Vagina (tissue), 2 donors: ENCODE results near the gene ASPHD1. TPM values are rescaled to one million over a fixed set of nuclear protein-coding genes. Genes with fewer than 3 reads are reported as not detected.

Experiments
- DNase-seq, 2 donors: peaks; one replicate each; pipeline ENCODE4 v3.0.0-alpha.2; 2017; ENCODE audit errors: extremely low spot score in 2 of 2
- H3K27ac ChIP-seq: fragments of 200-600 bp; sonication (generic); one replicate; pipeline ENCODE4 v1.5.1; 2019
- H3K27me3 ChIP-seq: fragments of 200-600 bp; sonication (generic); one replicate; pipeline ENCODE4 v1.5.1; 2019
- H3K36me3 ChIP-seq, 2 donors: fragments of 200-600 bp; sonication (generic); one replicate each; pipeline ENCODE4 v1.5.1; 2017 to 2019
- H3K4me1 ChIP-seq: fragments of 200-600 bp; sonication (generic); one replicate; pipeline ENCODE4 v1.5.1; 2019
- H3K4me3 ChIP-seq, 2 donors: fragments of 200-600 bp; sonication (generic); 1 replicate in 1 of 2; 2 replicates in 1 of 2; pipeline ENCODE4 v1.5.1; 2016 to 2019
- H3K9me3 ChIP-seq: fragments of 200-600 bp; sonication (generic); one replicate; pipeline ENCODE4 v1.5.1; 2019
- POLR2A ChIP-seq, 2 donors: fragments of 450-650 bp; IDR thresholded peaks; one replicate each; pipeline ENCODE4 v1.6.1; 2017; ENCODE audit warnings: antibody characterized with exemption in 2 of 2, mild to moderate bottlenecking in 2 of 2, moderate library complexity in 2 of 2
- POLR2AphosphoS5 ChIP-seq, 2 donors: sonication (generic); formaldehyde crosslinking; IDR thresholded peaks; one replicate each; pipeline ENCODE4 v1.9.0; 2017; ENCODE audit warnings: antibody characterized with exemption in 2 of 2, mild to moderate bottlenecking in 2 of 2, low read depth in 1 of 2; ENCODE audit not compliant: insufficient read depth in 1 of 2
- intact Hi-C: fragments of 100-400 bp; cut with DNase I; formaldehyde crosslinking; loops from one replicate; pipeline ENCODE4 v1.15.1; 2023
- total RNA-seq: library from RNA; depleted of rRNA; stranded (reverse); fragments of >200 nt; gene quantifications from one replicate; pipeline ENCODE4 v1.2.3, GENCODE V29; 2016
- TF ChIP-seq, protein P1 (sequence below), 3 experiments: fragments of 450-650 bp in 2 of 3; fragments of 200-600 bp in 1 of 3; sonication (generic) in 1 of 3; IDR thresholded peaks; one replicate each; pipeline ENCODE4 v1.5.1; 2017 to 2019; ENCODE audit warnings: antibody characterized with exemption in 3 of 3, mild to moderate bottlenecking in 2 of 3, moderate library complexity in 2 of 3

Gene ASPHD1
- total RNA-seq, 1 donor from 2014 or later = not detected

DNA sequence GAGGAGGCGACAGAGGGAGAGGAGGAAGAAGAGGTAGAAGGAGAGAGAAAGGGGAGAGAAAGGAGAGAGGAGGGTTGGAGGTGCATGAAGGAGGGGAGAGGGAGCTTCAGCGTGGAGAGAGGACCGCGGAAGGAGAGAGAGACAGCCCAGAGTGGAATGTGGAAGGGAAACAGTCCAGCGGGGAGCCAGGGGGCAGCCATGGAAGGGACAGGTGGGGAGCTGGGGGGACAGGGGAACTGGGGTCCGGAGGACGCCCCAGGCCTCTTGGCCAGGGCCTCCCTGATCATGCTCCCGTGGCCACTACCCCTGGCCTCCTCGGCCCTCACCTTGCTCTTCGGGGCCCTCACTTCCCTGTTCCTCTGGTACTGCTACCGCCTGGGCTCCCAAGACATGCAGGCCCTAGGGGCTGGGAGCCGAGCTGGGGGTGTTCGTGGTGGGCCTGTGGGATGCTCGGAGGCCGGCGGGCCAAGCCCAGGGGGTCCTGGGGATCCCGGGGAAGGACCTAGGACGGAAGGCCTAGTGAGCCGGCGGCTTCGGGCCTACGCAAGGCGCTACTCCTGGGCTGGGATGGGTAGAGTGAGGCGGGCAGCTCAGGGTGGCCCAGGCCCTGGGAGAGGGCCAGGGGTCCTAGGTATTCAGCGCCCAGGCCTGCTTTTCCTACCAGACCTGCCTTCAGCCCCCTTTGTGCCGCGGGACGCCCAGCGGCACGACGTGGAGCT is 759 bp downstream of the ASPHD1 start:
- H3K27ac ChIP-seq = no peak overlapping the region
- H3K27me3 ChIP-seq = peaks cover 3% of the 10 kb centered on the region
- H3K4me1 ChIP-seq = peaks cover 22% of the 10 kb centered on the region
- no peak for DNase-seq
- no peaks in the 10 kb centered on the region for H3K36me3 ChIP-seq
- no peaks in the 10 kb centered on the region for H3K9me3 ChIP-seq
- peak overlapping the region in 1 of 2 donors; percentile 53 for H3K4me3 ChIP-seq
- intact Hi-C loops = no loop called here
- TF ChIP-seq, protein P1, sequence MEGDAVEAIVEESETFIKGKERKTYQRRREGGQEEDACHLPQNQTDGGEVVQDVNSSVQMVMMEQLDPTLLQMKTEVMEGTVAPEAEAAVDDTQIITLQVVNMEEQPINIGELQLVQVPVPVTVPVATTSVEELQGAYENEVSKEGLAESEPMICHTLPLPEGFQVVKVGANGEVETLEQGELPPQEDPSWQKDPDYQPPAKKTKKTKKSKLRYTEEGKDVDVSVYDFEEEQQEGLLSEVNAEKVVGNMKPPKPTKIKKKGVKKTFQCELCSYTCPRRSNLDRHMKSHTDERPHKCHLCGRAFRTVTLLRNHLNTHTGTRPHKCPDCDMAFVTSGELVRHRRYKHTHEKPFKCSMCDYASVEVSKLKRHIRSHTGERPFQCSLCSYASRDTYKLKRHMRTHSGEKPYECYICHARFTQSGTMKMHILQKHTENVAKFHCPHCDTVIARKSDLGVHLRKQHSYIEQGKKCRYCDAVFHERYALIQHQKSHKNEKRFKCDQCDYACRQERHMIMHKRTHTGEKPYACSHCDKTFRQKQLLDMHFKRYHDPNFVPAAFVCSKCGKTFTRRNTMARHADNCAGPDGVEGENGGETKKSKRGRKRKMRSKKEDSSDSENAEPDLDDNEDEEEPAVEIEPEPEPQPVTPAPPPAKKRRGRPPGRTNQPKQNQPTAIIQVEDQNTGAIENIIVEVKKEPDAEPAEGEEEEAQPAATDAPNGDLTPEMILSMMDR (IDR thresholded peaks at IDR 0.05) = no peak
- TF ChIP-seq POLR2A (IDR thresholded peaks at IDR 0.05) (no peak), POLR2AphosphoS5 (IDR thresholded peaks at IDR 0.05; ENCODE audit: insufficient read depth in 1 of 2, low read depth in 1 of 2) (no peak)

DNA sequence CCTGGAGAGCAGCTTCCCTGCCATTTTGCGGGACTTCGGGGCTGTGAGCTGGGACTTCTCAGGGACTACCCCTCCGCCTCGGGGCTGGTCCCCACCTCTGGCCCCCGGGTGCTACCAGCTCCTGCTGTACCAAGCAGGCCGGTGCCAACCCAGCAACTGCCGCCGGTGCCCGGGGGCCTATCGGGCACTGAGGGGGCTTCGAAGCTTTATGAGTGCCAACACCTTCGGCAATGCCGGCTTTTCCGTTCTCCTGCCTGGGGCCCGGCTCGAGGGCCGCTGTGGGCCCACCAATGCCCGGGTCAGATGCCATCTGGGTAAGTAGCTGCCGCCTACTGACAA is 1.3 kb downstream of the ASPHD1 start:
- Histone ChIP-seq H3K4me3 (no peak overlapping the region), H3K9me3 (no peaks in the 10 kb centered on the region), H3K27me3 (peaks cover 3% of the 10 kb centered on the region), H3K27ac (no peak overlapping the region), H3K4me1 (peaks cover 22% of the 10 kb centered on the region), H3K36me3 (no peaks in the 10 kb centered on the region)
- no peak for DNase-seq
- intact Hi-C loops = no loop called here
- TF ChIP-seq POLR2A (IDR thresholded peaks at IDR 0.05) = no peak
- TF ChIP-seq, protein P1 (IDR thresholded peaks at IDR 0.05) = no peak
- no peak for TF ChIP-seq POLR2AphosphoS5 (IDR thresholded peaks at IDR 0.05; ENCODE audit: insufficient read depth in 1 of 2, low read depth in 1 of 2)

DNA sequence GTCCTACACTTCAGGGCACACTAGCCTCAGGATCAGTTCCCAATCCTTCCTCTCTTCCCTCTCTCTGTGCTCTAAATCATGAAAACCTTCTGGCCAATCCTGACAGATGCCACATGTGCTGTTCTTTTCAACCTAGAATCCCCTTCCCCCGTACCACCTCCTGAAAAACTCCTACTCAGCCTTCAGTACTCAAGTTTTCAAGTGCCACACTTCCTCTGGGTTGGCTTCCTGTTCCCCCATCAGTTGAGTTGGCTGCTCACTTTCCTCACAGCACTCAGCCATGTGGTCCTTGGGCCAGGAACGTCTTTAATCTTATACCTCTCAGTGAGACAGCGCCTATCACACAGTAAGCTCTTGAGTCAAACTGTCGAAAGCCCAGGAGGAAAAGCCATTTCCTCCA is 3.3 kb downstream of the ASPHD1 start:
- Histone ChIP-seq H3K9me3 (no peaks in the 10 kb centered on the region), H3K27ac (no peak overlapping the region), H3K36me3 (no peaks in the 10 kb centered on the region), H3K27me3 (no peaks in the 10 kb centered on the region), H3K4me1 (peaks cover 22% of the 10 kb centered on the region), H3K4me3 (no peak overlapping the region)
- intact Hi-C loops = no loop called here
- DNase-seq = no peak
- TF ChIP-seq POLR2A (IDR thresholded peaks at IDR 0.05) = no peak
- TF ChIP-seq, protein P1 (IDR thresholded peaks at IDR 0.05) = no peak
- TF ChIP-seq POLR2AphosphoS5 (IDR thresholded peaks at IDR 0.05; ENCODE audit: insufficient read depth in 1 of 2, low read depth in 1 of 2) = no peak

DNA sequence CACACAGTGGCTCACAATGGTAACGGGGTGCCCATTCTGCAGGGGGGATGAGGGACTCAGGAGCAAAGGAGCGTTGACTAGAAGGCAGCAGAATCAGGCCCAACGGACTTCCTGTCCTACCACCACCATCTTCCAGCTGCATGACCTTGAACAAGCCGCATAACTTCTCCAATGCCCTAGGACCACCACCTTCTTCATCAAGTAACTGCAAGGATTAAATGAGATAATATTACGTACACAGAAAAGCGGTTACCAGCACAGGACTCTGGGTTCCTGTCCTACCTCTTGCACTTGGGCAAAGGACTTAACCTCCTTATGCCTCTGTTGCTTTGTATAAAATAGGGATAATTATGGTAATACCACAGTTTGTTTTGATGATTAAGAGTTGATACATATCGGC is 4.7 kb downstream of the ASPHD1 start:
- TF ChIP-seq, protein P1 (IDR thresholded peaks at IDR 0.05) = no peak
- no peak for TF ChIP-seq POLR2A (IDR thresholded peaks at IDR 0.05)
- no peak for TF ChIP-seq POLR2AphosphoS5 (IDR thresholded peaks at IDR 0.05; ENCODE audit: insufficient read depth in 1 of 2, low read depth in 1 of 2)
- no peak for DNase-seq
- Histone ChIP-seq H3K27ac (no peak overlapping the region), H3K4me3 (no peak overlapping the region), H3K4me1 (peaks cover 12% of the 10 kb centered on the region), H3K9me3 (no peaks in the 10 kb centered on the region), H3K36me3 (no peaks in the 10 kb centered on the region), H3K27me3 (no peaks in the 10 kb centered on the region)
- intact Hi-C loops = loop anchor here (2.0 kb wide), 1 partner anchor 58 kb away; no protein-coding TSS in a partner anchor

DNA sequence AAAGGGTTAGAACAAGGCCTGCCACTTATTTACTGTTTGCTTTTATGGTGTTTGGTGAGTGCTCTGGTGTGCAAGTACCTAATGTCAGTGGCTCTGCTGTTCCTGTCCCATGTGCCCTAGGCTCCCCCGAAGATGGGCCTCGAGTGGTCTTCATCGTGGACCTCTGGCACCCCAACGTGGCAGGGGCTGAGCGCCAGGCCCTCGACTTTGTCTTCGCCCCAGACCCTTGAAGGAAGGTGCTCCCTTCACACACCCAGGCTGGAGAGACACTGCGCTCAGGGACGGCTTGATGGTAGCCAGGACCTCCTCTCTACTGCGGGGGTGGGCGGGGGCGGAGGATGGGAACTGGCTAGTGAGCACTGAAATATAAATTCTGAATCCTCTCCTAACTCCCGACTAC is 5.4 kb downstream of the ASPHD1 start:
- TF ChIP-seq POLR2A (IDR thresholded peaks at IDR 0.05) = no peak
- TF ChIP-seq, protein P1 (IDR thresholded peaks at IDR 0.05) = no peak
- TF ChIP-seq POLR2AphosphoS5 (IDR thresholded peaks at IDR 0.05; ENCODE audit: insufficient read depth in 1 of 2, low read depth in 1 of 2) = no peak
- no peaks in the 10 kb centered on the region for H3K36me3 ChIP-seq
- no peaks in the 10 kb centered on the region for H3K27me3 ChIP-seq
- no peak overlapping the region for H3K4me3 ChIP-seq
- no peak overlapping the region for H3K27ac ChIP-seq
- peaks cover 4% of the 10 kb centered on the region for H3K4me1 ChIP-seq
- no peak for DNase-seq
- intact Hi-C loops = loop anchor here (2.0 kb wide), 1 partner anchor 59 kb away; no protein-coding TSS in a partner anchor
- no peaks in the 10 kb centered on the region for H3K9me3 ChIP-seq
